HepG2 (cell line): ENCODE measurements around the gene RIPK1. TPM values are rescaled to one million over a fixed set of nuclear protein-coding genes. Genes with fewer than 3 reads are reported as not detected.

Source experiments
- DDIT3 ChIP-seq: sonication (generic); formaldehyde crosslinking; IDR thresholded peaks from 2 replicates; pipeline ENCODE4 v1.4.0; 2020; ENCODE audit warnings: mild to moderate bottlenecking, missing genetic modification reagents
- FOXA3 ChIP-seq: IDR thresholded peaks from 2 replicates; pipeline ENCODE4 v1.6.1; 2016; ENCODE audit warnings: missing genetic modification reagents, missing compliant biosample characterization
- GATA4 ChIP-seq: sonication (generic); IDR thresholded peaks from 2 replicates; pipeline ENCODE4 v1.6.1; 2016; ENCODE audit warnings: antibody characterized with exemption, low read depth, borderline replicate concordance
- HNF4A ChIP-seq: sonication (generic); formaldehyde crosslinking; IDR thresholded peaks from 2 replicates; pipeline ENCODE4 v1.4.0; 2020; ENCODE audit warnings: missing genetic modification reagents
- KDM5B ChIP-seq: sonication (generic); formaldehyde crosslinking; IDR thresholded peaks from 2 replicates; pipeline ENCODE4 v1.4.0; 2020; ENCODE audit warnings: missing genetic modification reagents, mild to moderate bottlenecking, borderline replicate concordance
- PCBP1 ChIP-seq: fragments of 200-400 bp; formaldehyde crosslinking; IDR thresholded peaks from 2 replicates; pipeline ENCODE4 v1.6.1; 2017; ENCODE audit warnings: mild to moderate bottlenecking, low read depth, low read length, borderline replicate concordance
- RBAK ChIP-seq: sonication (generic); formaldehyde crosslinking; IDR thresholded peaks from 2 replicates; pipeline ENCODE4 v1.5.1; 2020; ENCODE audit warnings: mild to moderate bottlenecking, missing genetic modification reagents
- RBM22 ChIP-seq: fragments of 200-400 bp; formaldehyde crosslinking; optimal IDR thresholded peaks from 2 replicates; pipeline ENCODE3; 2017; ENCODE audit warnings: mild to moderate bottlenecking, low read length, moderate library complexity
- REL ChIP-seq: sonication (generic); formaldehyde crosslinking; conservative IDR thresholded peaks from 2 replicates; pipeline ENCODE4 v1.8.0; 2022; ENCODE audit warnings: mild to moderate bottlenecking, missing genetic modification reagents, moderate library complexity
- SALL2 ChIP-seq: sonication (generic); formaldehyde crosslinking; IDR thresholded peaks from 2 replicates; pipeline ENCODE4 v1.8.1; 2023; ENCODE audit warnings: mild to moderate bottlenecking, missing genetic modification reagents, inconsistent platforms
- SATB2 ChIP-seq: sonication (generic); formaldehyde crosslinking; IDR thresholded peaks from 2 replicates; pipeline ENCODE4 v1.5.0; 2020; ENCODE audit warnings: missing genetic modification reagents
- SMAD3 ChIP-seq: sonication (generic); formaldehyde crosslinking; IDR thresholded peaks from 2 replicates; pipeline ENCODE4 v1.4.0; 2020; ENCODE audit warnings: missing genetic modification reagents
- SOX6 ChIP-seq, 2 experiments: fragments of 450-650 bp in 1 of 2; sonication (generic) in 1 of 2; formaldehyde crosslinking in 1 of 2; IDR thresholded peaks; 2 replicates each; pipeline versions ENCODE4 v1.4.0 to v1.6.1; 2017 to 2020; ENCODE audit warnings: antibody characterized with exemption in 1 of 2, mild to moderate bottlenecking in 1 of 2, missing genetic modification reagents in 1 of 2
- TCF7L2 ChIP-seq: IDR thresholded peaks from 2 replicates; pipeline ENCODE4 v1.6.1; 2011; ENCODE audit warnings: mild to moderate bottlenecking, low read depth, low read length, moderate library complexity
- TEF ChIP-seq: sonication (generic); formaldehyde crosslinking; IDR thresholded peaks from 2 replicates; pipeline ENCODE4 v1.5.0; 2020; ENCODE audit warnings: missing genetic modification reagents
- TRIM24 ChIP-seq: sonication (generic); formaldehyde crosslinking; IDR thresholded peaks from 2 replicates; pipeline ENCODE4 v1.8.0; 2022; ENCODE audit warnings: mild to moderate bottlenecking, missing genetic modification reagents
- UBTF ChIP-seq: sonication (generic); formaldehyde crosslinking; IDR thresholded peaks from 2 replicates; pipeline ENCODE4 v1.4.0; 2020; ENCODE audit warnings: mild to moderate bottlenecking, missing genetic modification reagents
- ZNF275 ChIP-seq: sonication (generic); formaldehyde crosslinking; IDR thresholded peaks from 2 replicates; pipeline ENCODE4 v1.8.0; 2022; ENCODE audit warnings: missing genetic modification reagents, mild to moderate bottlenecking, inconsistent platforms, borderline replicate concordance
- ZNF441 ChIP-seq: sonication (generic); formaldehyde crosslinking; IDR thresholded peaks from 2 replicates; pipeline ENCODE4 v1.7.0; 2021; ENCODE audit warnings: missing genetic modification reagents, borderline replicate concordance
- ZNF546 ChIP-seq: sonication (generic); formaldehyde crosslinking; conservative IDR thresholded peaks from 2 replicates; pipeline ENCODE4 v1.8.1; 2023; ENCODE audit warnings: mild to moderate bottlenecking, missing genetic modification reagents
- ZNF629 ChIP-seq: sonication (generic); formaldehyde crosslinking; conservative IDR thresholded peaks from 2 replicates; pipeline ENCODE4 v1.5.0; 2020; ENCODE audit warnings: missing genetic modification reagents
- ZNF644 ChIP-seq: IDR thresholded peaks from 2 replicates; pipeline ENCODE4 v1.6.1; 2016; ENCODE audit warnings: low read depth
- ZNF704 ChIP-seq: sonication (generic); formaldehyde crosslinking; IDR thresholded peaks from 2 replicates; pipeline ENCODE4 v1.8.1; 2023; ENCODE audit warnings: mild to moderate bottlenecking, inconsistent platforms, moderate library complexity, missing genetic modification reagents, borderline replicate concordance
- ZNF839 ChIP-seq: sonication (generic); formaldehyde crosslinking; IDR thresholded peaks from 2 replicates; pipeline ENCODE4 v1.4.0; 2020; ENCODE audit warnings: missing genetic modification reagents, mild to moderate bottlenecking, borderline replicate concordance
- ZSCAN12 ChIP-seq: sonication (generic); formaldehyde crosslinking; IDR thresholded peaks from 2 replicates; pipeline ENCODE4 v1.9.0; 2021; ENCODE audit warnings: mild to moderate bottlenecking, missing genetic modification reagents
- polyA plus RNA-seq, 8 experiments: library from polyadenylated mRNA; depleted of rRNA in 3 of 8; stranded (reverse) in 7 of 8; unstranded in 1 of 8; fragments of >200 nt; fragmentation: Illumina TruSeq in 4 of 8; extraction: Trizol in 4 of 8; gene quantifications; 2 replicates each; pipeline versions ENCODE4 v1.2.1 to v1.2.3, GENCODE V29; 2011 to 2016; ENCODE audit warnings: low read depth in 4 of 8, missing spikeins in 1 of 8, mixed read lengths in 1 of 8; ENCODE audit not compliant: insufficient read depth in 1 of 8
- total RNA-seq, 5 experiments: library from RNA; depleted of rRNA; stranded (reverse); fragments of >200 nt; fragmentation: Illumina TruSeq; extraction: Trizol; gene quantifications; 2 replicates each; pipeline ENCODE4 v1.2.3, GENCODE V29; 2016; ENCODE audit warnings: low read depth in 1 of 5

The RIPK1 gene
- total and polyA plus RNA-seq, 2 of the 13 experiments (the other 11 are each of a cell fraction or from before 2014, with no cell fraction given) = 9.0 to 10.3 TPM

- TF ChIP-seq TRIM24 (CRISPR knock-in tag) = no peak
- TF ChIP-seq ZSCAN12 (CRISPR knock-in tag) = no peak; the same call in 1 of the 2 replicates
- TF ChIP-seq TCF7L2 = no peak
- peak; percentile 82 for TF ChIP-seq ZNF441
- TF ChIP-seq ZNF275 (CRISPR knock-in tag) = peak; percentile 94
- peak; percentile 40; the same call in 1 of the 2 replicates for TF ChIP-seq TEF (CRISPR knock-in tag)
- 0 out of 2 replicates have a peak, but pooled peaks have one; percentile 18 for TF ChIP-seq GATA4
- peak; percentile 98 for TF ChIP-seq KDM5B (CRISPR knock-in tag)
- TF ChIP-seq SOX6 (IDR thresholded peaks at IDR 0.05) = no peak
- TF ChIP-seq SOX6 (CRISPR knock-in tag; IDR thresholded peaks at IDR 0.05) = peak; percentile 86
- TF ChIP-seq RBAK (CRISPR knock-in tag) = no peak; the same call in 1 of the 2 replicates
- TF ChIP-seq REL = peak; percentile 87; the same call in 1 of the 2 replicates
- TF ChIP-seq FOXA3 (CRISPR knock-in tag) = peak; percentile 54; the same call in 1 of the 2 replicates
- peak; percentile 48; the same call in 1 of the 2 replicates for TF ChIP-seq SMAD3 (CRISPR knock-in tag)
- TF ChIP-seq RBM22 = no peak
- peak; percentile 91 for TF ChIP-seq ZNF546 (CRISPR knock-in tag)
- TF ChIP-seq ZNF839 (CRISPR knock-in tag) = no peak
- TF ChIP-seq DDIT3 = no peak
- peak; percentile 89; the same call in 1 of the 2 replicates for TF ChIP-seq ZNF704 (CRISPR knock-in tag)
- TF ChIP-seq SATB2 (CRISPR knock-in tag) = no peak
- TF ChIP-seq HNF4A (CRISPR knock-in tag) = peak; percentile 70
- TF ChIP-seq UBTF (CRISPR knock-in tag) = peak; percentile 91
- TF ChIP-seq ZNF644 = no peak
- no peak; the same call in 1 of the 2 replicates for TF ChIP-seq SALL2 (CRISPR knock-in tag)
- peak; percentile 77 for TF ChIP-seq PCBP1
- TF ChIP-seq ZNF629 = peak; percentile 14; the same call in 1 of the 2 replicates
These were observed 94.4 kb downstream of the RIPK1 start (continued) for GRCh38 chr6:3162565-3163247.
